DND-41 (cell line): ENCODE measurements around the gene LAGE3.

Source experiments
- ATAC-seq: fragments of 200-7000 bp; cut with Tn5 transposase; 3 replicates; pipeline ENCODE4 v1.9.1; 2021; ENCODE audit warnings: low read depth; ENCODE audit not compliant: insufficient read depth
- DNase-seq: peaks from one replicate; pipeline ENCODE4 v3.0.0-alpha.2; 2020
- H2AFZ ChIP-seq: 2 replicates; pipeline ENCODE4 v1.6.0; 2012; ENCODE audit warnings: low read depth, low read length
- H3K27ac ChIP-seq: 2 replicates; pipeline ENCODE4 v1.5.1; 2012; ENCODE audit warnings: low read length, inconsistent platforms
- H3K27me3 ChIP-seq: fragments of 200-600 bp; sonication (generic); 2 replicates; pipeline ENCODE4 v1.6.0; 2012; ENCODE audit warnings: low read length, mild to moderate bottlenecking, inconsistent platforms; ENCODE audit not compliant: insufficient read depth, poor library complexity
- H3K36me3 ChIP-seq: 2 replicates; pipeline ENCODE4 v1.5.1; 2012; ENCODE audit warnings: low read length, inconsistent platforms; ENCODE audit not compliant: insufficient read depth
- H3K4me1 ChIP-seq: 2 replicates; pipeline ENCODE4 v1.5.1; 2012; ENCODE audit warnings: mild to moderate bottlenecking, low read length; ENCODE audit not compliant: insufficient read depth
- H3K4me2 ChIP-seq: 2 replicates; pipeline ENCODE4 v1.6.0; 2012; ENCODE audit warnings: mild to moderate bottlenecking, moderate library complexity, low read length, inconsistent platforms; ENCODE audit not compliant: insufficient read depth
- H3K4me3 ChIP-seq, 2 experiments: fragments of 200-600 bp in 1 of 2; shearing (Covaris generic) in 1 of 2; 2 replicates each; pipeline ENCODE4 v1.5.1; 2012 to 2016; ENCODE audit warnings: inconsistent platforms in 2 of 2, low read length in 2 of 2, mild to moderate bottlenecking in 2 of 2, low read depth in 1 of 2, moderate library complexity in 1 of 2
- H3K79me2 ChIP-seq: 2 replicates; pipeline ENCODE4 v1.6.0; 2012; ENCODE audit warnings: low read length, inconsistent platforms; ENCODE audit not compliant: insufficient read depth
- H3K9ac ChIP-seq: 2 replicates; pipeline ENCODE4 v1.6.0; 2012; ENCODE audit warnings: low read depth, mild to moderate bottlenecking, inconsistent platforms, low read length, moderate library complexity
- H3K9me3 ChIP-seq: 2 replicates; pipeline ENCODE4 v1.5.1; 2012; ENCODE audit warnings: low read length, moderate library complexity, mild to moderate bottlenecking, inconsistent platforms; ENCODE audit not compliant: insufficient read depth, severe bottlenecking
- H4K20me1 ChIP-seq: 2 replicates; pipeline ENCODE4 v1.6.0; 2012; ENCODE audit warnings: low read length; ENCODE audit not compliant: insufficient read depth
- CTCF ChIP-seq: IDR thresholded peaks from 2 replicates; pipeline ENCODE4 v1.5.1; 2012; ENCODE audit warnings: borderline replicate concordance, low read length, moderate library complexity, mild to moderate bottlenecking; ENCODE audit not compliant: poor library complexity, severe bottlenecking; ENCODE audit errors: extremely low read depth
- EZH2 ChIP-seq: IDR thresholded peaks from 3 replicates; pipeline ENCODE4 v1.6.1; 2012; ENCODE audit warnings: borderline replicate concordance, low read depth, mild to moderate bottlenecking, moderate library complexity, low read length, inconsistent platforms; ENCODE audit not compliant: severe bottlenecking

LAGE3 gene

DNA sequence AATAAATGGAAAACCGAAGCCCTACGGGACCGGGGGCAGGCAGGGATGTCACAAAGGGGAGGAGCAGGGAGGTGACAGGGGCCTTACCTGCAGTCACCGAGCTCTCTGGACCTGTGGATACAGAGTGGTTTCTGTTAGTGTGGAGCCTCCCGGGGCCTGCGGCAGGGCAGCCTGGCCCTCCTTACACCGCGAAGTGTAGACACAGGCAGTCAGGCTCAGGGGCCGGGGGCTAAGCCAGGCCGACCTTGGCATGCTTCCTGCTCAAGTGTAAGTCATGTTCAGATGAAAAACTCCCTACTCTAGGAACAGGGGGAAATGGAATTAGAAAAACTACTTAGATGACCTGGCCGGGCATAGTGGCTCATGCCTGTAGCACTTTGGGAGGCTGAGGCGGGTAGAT, 32.7 kb upstream of the LAGE3 start:
- H3K9ac ChIP-seq: no peak overlapping the region

DNA sequence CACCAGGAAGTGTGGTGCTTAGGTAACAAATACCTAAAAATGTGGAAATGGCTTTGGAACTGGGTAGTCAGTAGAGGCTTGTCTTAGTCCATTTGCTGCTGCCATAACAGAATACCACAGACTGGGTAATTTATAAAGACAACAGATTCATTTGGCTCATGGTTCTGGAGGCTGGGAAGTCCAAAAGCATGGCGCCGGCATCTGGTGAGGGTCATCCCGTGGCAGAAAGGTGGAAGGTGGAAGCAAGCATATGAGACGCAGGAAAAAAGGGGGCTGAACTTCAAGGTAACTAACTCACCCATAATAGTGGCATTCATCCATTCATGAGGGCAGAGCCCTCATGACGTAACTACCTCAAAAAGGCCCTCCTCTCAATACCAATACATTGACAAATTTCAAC, 30.4 kb upstream of the LAGE3 start:
- H3K4me2 ChIP-seq: no peak overlapping the region
- no peak overlapping the region for H3K4me3 ChIP-seq
- DNase-seq (no peak), ATAC-seq (no peak)
- H3K27ac ChIP-seq: no peak overlapping the region
- no peak for TF ChIP-seq EZH2
- TF ChIP-seq CTCF: no peak
- H3K4me1 ChIP-seq: peaks cover 4% of the 10 kb centered on the region; the same call in 1 of the 2 replicates
- no peak overlapping the region for H3K9ac ChIP-seq
- H4K20me1 ChIP-seq: no peaks in the 10 kb centered on the region
- no peaks in the 10 kb centered on the region for H3K27me3 ChIP-seq
- peaks cover 22% of the 10 kb centered on the region for H3K36me3 ChIP-seq
- H3K9me3 ChIP-seq: no peaks in the 10 kb centered on the region
- H3K79me2 ChIP-seq: no peaks in the 10 kb centered on the region
- no peak overlapping the region for H2AFZ ChIP-seq

More for the DNA sequence above, 32.7 kb upstream of the LAGE3 start:
- no peaks in the 10 kb centered on the region for H3K27me3 ChIP-seq
- H3K27ac ChIP-seq: no peak overlapping the region
- no peaks in the 10 kb centered on the region for H4K20me1 ChIP-seq
- peaks cover 8% of the 10 kb centered on the region; the same call in 1 of the 2 replicates for H3K36me3 ChIP-seq
- DNase-seq: no peak
- H3K4me1 ChIP-seq: peaks cover 19% of the 10 kb centered on the region
- no peak for ATAC-seq
- no peak overlapping the region for H2AFZ ChIP-seq
- TF ChIP-seq CTCF (no peak), EZH2 (no peak)
- no peaks in the 10 kb centered on the region for H3K9me3 ChIP-seq
- H3K4me3 ChIP-seq: no peak overlapping the region
- H3K4me2 ChIP-seq: no peak overlapping the region
- H3K79me2 ChIP-seq: peaks cover 11% of the 10 kb centered on the region

- Histone ChIP-seq H3K4me1 (peaks cover 4% of the 10 kb centered on the region; the same call in 1 of the 2 replicates), H3K4me2 (no peak overlapping the region), H3K4me3 (no peak overlapping the region), H3K36me3 (peaks cover 22% of the 10 kb centered on the region), H3K27ac (no peak overlapping the region), H2AFZ (no peak overlapping the region), H3K27me3 (no peaks in the 10 kb centered on the region), H3K79me2 (no peaks in the 10 kb centered on the region), H3K9me3 (no peaks in the 10 kb centered on the region), H4K20me1 (no peaks in the 10 kb centered on the region), H3K9ac (no peak overlapping the region)
- DNase-seq (no peak), ATAC-seq (no peak)
- TF ChIP-seq EZH2 (no peak), CTCF (no peak)
Observed at GRCh38 chrX:154508384-154508745, 29.3 kb upstream of the LAGE3 start.
